Activated naive CD4-positive, alpha-beta T cell treated with anti-CD3 and anti-CD28 coated beads, Interleukin-2, amount 10 ng/mL, durations not matched to agents 7 days and 5 days (primary cell): ENCODE measurements around the gene HDHD5.
"Not testable (repeated sequence)": the region's sequence is repeated elsewhere in the genome, so short reads cannot be mapped to it uniquely, and the experiment has no call there.

Experiments
- CTCF ChIA-PET: fragments of 350-600 bp; sonication (Branson Sonifier 250); formaldehyde crosslinking; loops from one replicate; lab custom pipeline; 2021; ENCODE audit warnings: antibody characterized with exemption; lab: Charles Lee
- DNase-seq: peaks from one replicate; pipeline ENCODE4 v3.0.0-alpha.2; 2020
- H3K27ac Mint-ChIP-seq: one replicate; pipeline ENCODE4 v1.8.0; 2021; ENCODE audit warnings: mild to moderate bottlenecking, moderate library complexity, mixed read lengths
- H3K27me3 Mint-ChIP-seq: one replicate; pipeline ENCODE4 v1.8.0; 2021; ENCODE audit warnings: mild to moderate bottlenecking, mixed read lengths
- H3K36me3 Mint-ChIP-seq: one replicate; pipeline ENCODE4 v1.8.0; 2021; ENCODE audit warnings: mixed read lengths
- H3K4me1 Mint-ChIP-seq: one replicate; pipeline ENCODE4 v1.8.0; 2021; ENCODE audit warnings: mixed read lengths
- H3K4me3 Mint-ChIP-seq: one replicate; pipeline ENCODE4 v1.8.0; 2021; ENCODE audit warnings: mild to moderate bottlenecking, moderate library complexity, mixed read lengths
- H3K9me3 Mint-ChIP-seq: one replicate; pipeline ENCODE4 v1.8.0; 2021; ENCODE audit warnings: mixed read lengths

Gene HDHD5

DNA sequence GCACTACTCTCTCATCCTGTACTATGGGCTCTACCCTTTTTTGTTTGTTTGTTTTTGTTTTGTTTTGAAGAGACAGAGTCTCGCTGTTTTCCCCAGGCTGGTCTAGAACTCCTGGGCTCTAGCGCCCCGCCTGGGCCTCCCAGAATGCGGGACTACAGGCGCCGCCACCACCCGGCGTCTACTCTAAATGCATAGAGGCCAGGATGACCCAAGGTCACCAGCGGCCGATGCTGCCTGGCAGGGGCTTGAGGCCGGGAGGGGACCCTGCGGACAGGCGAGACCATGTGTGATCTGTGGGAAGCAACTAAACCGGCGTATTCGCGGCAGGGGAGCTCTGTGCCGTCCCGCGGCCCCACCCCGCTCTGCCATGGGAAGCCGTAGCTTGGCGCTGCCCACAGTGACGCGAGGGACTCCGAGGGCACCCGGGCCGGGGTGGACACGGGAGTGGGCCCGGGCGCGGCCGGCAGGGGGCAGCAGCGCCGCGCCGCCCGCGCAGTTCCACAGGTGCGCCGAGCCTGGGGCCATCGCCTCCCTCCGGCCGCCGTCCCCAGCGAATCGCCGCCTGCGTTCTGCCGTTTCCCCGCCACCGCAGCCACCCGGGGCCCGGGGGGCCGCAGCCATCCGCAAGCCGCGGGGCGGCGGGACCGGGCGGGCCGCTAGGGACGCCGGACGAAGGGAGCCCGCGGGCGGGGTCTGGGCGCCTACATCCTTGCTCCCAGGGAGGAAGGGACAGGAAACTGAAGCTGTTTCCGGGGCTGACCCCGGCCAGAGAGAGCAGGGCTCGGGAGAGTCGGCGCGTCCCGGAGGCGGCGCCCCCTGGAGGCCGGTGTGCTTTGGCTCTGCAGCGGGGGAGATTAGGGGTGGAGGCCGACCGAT lies 12.3 kb upstream of the HDHD5 start:
- no peaks in the 10 kb centered on the region for H3K36me3 Mint-ChIP-seq
- CTCF ChIA-PET = interaction anchor here (0.7 to 3.7 kb wide), 52 partner anchors 9 to 570 kb away, joined by 3 to 68 read pairs (median 4); partner anchors contain the start of gene ADA2
- peak overlapping the region; percentile 65 for H3K27ac Mint-ChIP-seq
- peak overlapping the region; percentile 81 for H3K4me3 Mint-ChIP-seq
- H3K9me3 Mint-ChIP-seq = no peaks in the 10 kb centered on the region
- peak; percentile 84 for DNase-seq
- H3K27me3 Mint-ChIP-seq = peaks cover 40% of the 10 kb centered on the region
- H3K4me1 Mint-ChIP-seq = peaks cover 11% of the 10 kb centered on the region

DNA sequence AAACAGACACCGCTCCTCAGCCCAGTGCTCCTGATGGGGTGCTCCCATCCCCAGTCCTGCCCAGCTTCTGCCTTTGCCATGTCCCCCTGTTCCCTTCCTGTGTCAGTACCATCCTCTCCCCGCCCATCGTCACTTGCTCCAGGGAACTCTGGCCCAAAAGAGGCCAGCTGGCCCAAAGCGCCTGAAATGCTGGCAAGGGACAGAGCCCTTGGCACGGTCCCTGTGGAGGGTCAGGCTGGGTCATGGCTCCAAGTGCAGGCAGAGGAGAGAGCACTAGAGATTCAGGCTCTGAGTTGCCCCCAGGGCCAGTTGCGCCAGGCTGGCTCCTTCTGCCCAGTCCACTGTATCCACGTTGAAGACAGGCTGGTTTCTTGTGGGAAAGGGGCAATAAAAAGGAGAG lies 8.4 kb upstream of the HDHD5 start:
- Mint-ChIP-seq H3K36me3 (no peaks in the 10 kb centered on the region), H3K4me3 (no peak overlapping the region), H3K4me1 (peaks cover 11% of the 10 kb centered on the region), H3K9me3 (no peaks in the 10 kb centered on the region), H3K27me3 (peaks cover 44% of the 10 kb centered on the region), H3K27ac (no peak overlapping the region)
- CTCF ChIA-PET = interaction anchor here (1.1 to 1.9 kb wide), 2 partner anchors 38 to 93 kb away, joined by 3 to 7 read pairs; no protein-coding TSS in a partner anchor
- no peak for DNase-seq

DNA sequence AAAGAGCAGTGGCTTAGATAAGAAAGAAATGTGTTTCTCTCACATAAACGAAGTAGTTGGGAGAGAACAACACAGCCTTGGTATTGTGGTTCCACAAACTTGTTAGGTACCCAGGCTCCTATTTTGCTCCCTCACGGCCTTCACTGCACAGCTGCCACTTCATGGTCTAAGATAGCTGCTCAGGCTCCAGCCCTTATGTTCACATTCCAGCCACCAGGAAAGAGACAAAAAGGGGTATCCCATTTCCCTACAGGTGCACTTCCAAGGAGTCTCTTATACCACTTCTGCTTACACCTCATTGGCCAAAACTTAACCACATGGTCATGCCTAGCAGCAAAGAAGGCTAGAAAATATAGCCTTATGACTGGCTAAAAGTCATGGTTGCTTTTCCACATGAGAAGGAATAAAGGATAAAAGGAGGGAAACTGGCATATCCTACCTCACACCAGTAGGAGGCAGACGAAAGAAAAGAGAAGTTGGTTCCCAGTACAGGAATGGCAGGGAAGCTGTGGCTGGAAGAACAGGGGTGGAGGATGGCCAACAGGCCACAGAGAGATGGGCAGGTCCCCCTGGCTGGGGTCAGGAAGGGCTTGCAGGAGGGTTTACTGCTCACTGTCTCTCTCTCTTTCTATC lies 5.4 kb upstream of the HDHD5 start:
- no peak overlapping the region for H3K27ac Mint-ChIP-seq
- H3K4me3 Mint-ChIP-seq = no peak overlapping the region
- peaks cover 6% of the 10 kb centered on the region for H3K4me1 Mint-ChIP-seq
- DNase-seq = no peak
- H3K36me3 Mint-ChIP-seq = peaks cover 1% of the 10 kb centered on the region
- CTCF ChIA-PET = interaction anchor here (1.6 kb wide), 1 partner anchor 90 kb away, joined by 4 read pairs; no protein-coding TSS in a partner anchor
- no peaks in the 10 kb centered on the region for H3K9me3 Mint-ChIP-seq
- peaks cover 38% of the 10 kb centered on the region for H3K27me3 Mint-ChIP-seq

DNA sequence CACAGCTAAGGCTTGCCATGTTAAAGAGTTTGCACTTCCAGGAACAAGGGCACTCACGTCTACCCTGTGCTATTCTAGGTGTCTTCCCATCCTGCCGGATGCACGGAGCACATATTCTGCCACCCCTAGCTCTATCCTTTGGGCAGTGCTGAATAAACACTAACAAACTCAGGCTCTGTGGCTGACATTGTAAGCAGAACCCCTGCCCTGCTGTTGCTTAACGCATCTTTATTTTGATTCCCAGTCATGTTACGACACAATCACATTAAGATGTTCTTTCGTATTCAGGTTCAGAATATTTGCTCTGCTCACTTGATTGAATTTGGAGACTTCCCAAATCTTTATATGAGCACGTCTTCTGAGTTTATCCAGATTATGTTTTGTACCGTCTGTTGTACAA lies 3.7 kb upstream of the HDHD5 start:
- CTCF ChIA-PET = interaction anchor here (1.0 to 1.5 kb wide), 3 partner anchors 79 to 339 kb away, joined by 3 read pairs; no protein-coding TSS in a partner anchor
- H3K4me1 Mint-ChIP-seq = peaks cover 13% of the 10 kb centered on the region

DNA sequence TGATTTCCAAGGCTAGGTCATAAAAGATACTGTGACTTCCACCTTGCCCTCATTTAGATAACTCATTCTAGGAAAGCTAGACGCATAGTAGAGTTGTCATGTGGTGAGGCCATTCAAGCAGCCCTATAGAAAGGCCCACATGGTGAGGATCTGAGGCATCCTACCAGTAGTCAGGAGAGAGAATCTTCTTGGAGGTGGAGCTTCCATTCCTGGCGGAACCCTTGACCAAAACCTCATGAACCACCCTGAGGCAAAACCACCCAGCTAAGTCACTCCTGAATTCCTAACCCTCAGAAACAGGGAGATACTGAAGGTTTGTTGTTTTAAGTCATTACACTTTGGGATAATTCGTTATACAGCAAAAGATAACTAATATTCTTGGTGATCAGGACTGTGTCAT lies 2.9 kb upstream of the HDHD5 start:
- no peak overlapping the region for H3K27ac Mint-ChIP-seq
- H3K9me3 Mint-ChIP-seq = no peaks in the 10 kb centered on the region
- peaks cover 14% of the 10 kb centered on the region for H3K27me3 Mint-ChIP-seq
- peaks cover 5% of the 10 kb centered on the region for H3K36me3 Mint-ChIP-seq
- peaks cover 19% of the 10 kb centered on the region for H3K4me1 Mint-ChIP-seq
- no peak for DNase-seq
- no peak overlapping the region for H3K4me3 Mint-ChIP-seq
- CTCF ChIA-PET = interaction anchor here (0.6 to 1.5 kb wide), 2 partner anchors 10 to 79 kb away, joined by 3 to 10 read pairs; no protein-coding TSS in a partner anchor

More for the DNA sequence above, 3.7 kb upstream of the HDHD5 start:
- Mint-ChIP-seq H3K36me3 (peaks cover 2% of the 10 kb centered on the region), H3K9me3 (no peaks in the 10 kb centered on the region), H3K27me3 (peaks cover 20% of the 10 kb centered on the region), H3K27ac (no peak overlapping the region), H3K4me3 (no peak overlapping the region)
- DNase-seq = no peak

DNA sequence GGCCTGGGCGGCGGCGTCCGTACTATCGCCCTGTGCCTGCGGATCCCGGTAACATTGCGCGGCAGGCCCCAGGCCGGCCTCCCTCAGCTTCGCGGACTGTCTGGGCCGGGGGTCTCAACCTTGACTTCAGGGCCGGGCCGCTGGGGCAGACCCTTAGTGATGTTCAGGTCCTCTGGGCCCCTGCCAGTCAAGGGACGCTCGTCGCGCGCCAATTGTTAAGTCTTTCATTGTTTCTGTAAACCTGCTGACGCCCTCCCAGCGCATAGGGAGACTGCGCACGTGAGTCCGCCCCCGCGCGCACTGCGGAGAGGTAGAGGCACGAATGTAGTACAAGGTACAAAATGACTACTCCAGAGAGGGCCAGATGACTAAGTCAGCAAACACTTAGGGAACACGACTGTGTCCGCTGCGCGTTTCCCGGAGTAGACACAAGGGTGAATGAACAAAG lies 451 bp upstream of the HDHD5 start:
- no peaks in the 10 kb centered on the region for H3K9me3 Mint-ChIP-seq
- H3K4me3 Mint-ChIP-seq = peak overlapping the region; percentile 77
- H3K27ac Mint-ChIP-seq = peak overlapping the region; percentile 74
- peaks cover 11% of the 10 kb centered on the region for H3K36me3 Mint-ChIP-seq
- H3K4me1 Mint-ChIP-seq = peaks cover 38% of the 10 kb centered on the region
- peak; percentile 58 for DNase-seq
- CTCF ChIA-PET = interaction anchor here (1.5 kb wide), 1 partner anchor 12 kb away, joined by 7 read pairs; no protein-coding TSS in a partner anchor
- H3K27me3 Mint-ChIP-seq = peaks cover under 1% of the 10 kb centered on the region

DNA sequence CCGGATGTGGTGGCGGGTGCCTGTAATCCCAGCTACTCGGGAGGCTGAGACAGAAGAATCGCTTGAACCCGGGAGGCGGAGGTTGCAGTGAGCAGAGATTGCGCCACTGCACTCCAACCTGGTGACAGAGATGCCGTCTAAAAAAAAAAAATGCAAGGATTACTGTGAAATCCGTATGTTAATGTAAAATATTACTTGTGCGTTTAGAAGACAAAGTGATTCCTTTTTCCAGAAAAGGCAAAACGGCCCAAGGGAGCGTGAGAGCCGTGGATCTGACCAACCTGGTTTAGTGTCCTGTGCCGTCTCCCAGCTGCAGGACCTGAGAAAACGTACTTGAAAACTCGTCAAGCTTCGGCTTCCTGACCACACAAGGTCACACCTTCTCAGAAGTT lies 905 bp downstream of the HDHD5 start:
- Mint-ChIP-seq H3K27me3 (no peaks in the 10 kb centered on the region), H3K4me3 (peak overlapping the region; percentile 77), H3K36me3 (peaks cover 11% of the 10 kb centered on the region), H3K27ac (peak overlapping the region; percentile 84), H3K9me3 (no peaks in the 10 kb centered on the region), H3K4me1 (peaks cover 39% of the 10 kb centered on the region)
- DNase-seq = no peak
- CTCF ChIA-PET = interaction anchor here (0.6 to 1.2 kb wide), 3 partner anchors 13 to 106 kb away, joined by 3 to 4 read pairs (median 3); no protein-coding TSS in a partner anchor

DNA sequence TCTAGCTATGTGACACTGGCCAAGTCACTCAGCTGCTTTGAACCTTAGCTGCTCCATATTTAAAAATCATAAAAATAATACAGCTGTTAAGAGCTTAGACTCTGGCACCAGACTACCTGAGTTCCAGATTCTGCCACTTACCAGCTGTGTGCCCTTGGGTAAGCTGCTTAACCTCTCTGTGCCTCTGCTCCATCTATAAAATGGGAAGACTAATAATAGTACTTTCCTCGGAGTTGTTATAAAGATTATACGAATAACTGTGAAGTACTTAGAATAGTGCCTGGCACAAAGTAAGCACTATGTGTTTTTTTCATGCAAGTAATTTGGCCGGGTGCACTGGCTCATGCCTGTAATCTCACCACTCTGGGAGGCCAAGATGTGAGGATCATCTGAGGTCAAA lies 1.4 kb downstream of the HDHD5 start:
- no peak for DNase-seq
- CTCF ChIA-PET = interaction anchor here (0.7 to 1.6 kb wide), 3 partner anchors 14 to 51 kb away, joined by 3 to 4 read pairs (median 3); no protein-coding TSS in a partner anchor
- H3K9me3 Mint-ChIP-seq = no peaks in the 10 kb centered on the region
- peak overlapping the region; percentile 77 for H3K4me3 Mint-ChIP-seq
- no peak overlapping the region for H3K27ac Mint-ChIP-seq
- peaks cover 39% of the 10 kb centered on the region for H3K4me1 Mint-ChIP-seq
- peaks cover 11% of the 10 kb centered on the region for H3K36me3 Mint-ChIP-seq
- no peaks in the 10 kb centered on the region for H3K27me3 Mint-ChIP-seq

DNA sequence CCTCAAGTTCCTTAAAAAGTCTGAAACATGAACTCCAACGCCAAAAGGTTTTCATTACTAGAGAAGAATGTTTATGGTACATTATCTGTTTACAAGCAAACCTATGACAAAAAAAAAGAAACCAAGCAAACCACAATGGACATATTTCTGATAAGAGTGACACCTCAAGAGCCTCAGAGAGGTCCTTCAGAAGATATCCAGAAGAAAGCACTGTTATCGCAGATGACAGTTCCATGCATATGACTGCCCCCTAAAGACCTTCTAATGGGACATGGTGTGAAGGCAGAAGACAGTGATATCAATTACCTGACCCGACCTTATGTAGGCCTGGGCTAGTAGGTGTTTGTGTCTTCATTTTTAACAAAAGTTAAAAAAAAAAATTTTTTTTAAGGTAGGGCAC lies 3.1 kb downstream of the HDHD5 start:
- no peaks in the 10 kb centered on the region for H3K27me3 Mint-ChIP-seq
- peaks cover 46% of the 10 kb centered on the region for H3K4me1 Mint-ChIP-seq
- no peak overlapping the region for H3K27ac Mint-ChIP-seq
- H3K36me3 Mint-ChIP-seq = peaks cover 16% of the 10 kb centered on the region
- no peak for DNase-seq
- H3K4me3 Mint-ChIP-seq = no peak overlapping the region
- CTCF ChIA-PET = no interaction called here
- H3K9me3 Mint-ChIP-seq = no peaks in the 10 kb centered on the region

DNA sequence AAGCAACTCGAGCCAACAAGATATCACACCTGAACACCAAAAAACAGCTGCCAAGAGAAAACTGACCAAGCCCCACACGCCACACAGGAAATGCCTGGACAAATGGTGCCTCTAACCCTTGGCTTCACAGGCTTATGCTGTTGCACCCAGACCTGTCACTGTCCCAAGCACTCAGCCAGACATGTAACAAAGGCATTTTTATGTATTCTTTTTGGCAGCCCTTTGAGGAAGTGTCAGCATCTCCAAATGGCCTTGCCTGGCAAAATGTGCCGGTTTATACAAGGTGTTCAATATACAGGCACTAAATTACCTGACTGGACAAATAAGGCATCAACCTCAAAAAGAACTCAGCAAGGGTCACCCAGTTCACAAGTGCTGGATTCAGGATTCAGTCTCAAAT lies 6.1 kb downstream of the HDHD5 start:
- CTCF ChIA-PET = no interaction called here
- H3K4me3 Mint-ChIP-seq = no peak overlapping the region

DNA sequence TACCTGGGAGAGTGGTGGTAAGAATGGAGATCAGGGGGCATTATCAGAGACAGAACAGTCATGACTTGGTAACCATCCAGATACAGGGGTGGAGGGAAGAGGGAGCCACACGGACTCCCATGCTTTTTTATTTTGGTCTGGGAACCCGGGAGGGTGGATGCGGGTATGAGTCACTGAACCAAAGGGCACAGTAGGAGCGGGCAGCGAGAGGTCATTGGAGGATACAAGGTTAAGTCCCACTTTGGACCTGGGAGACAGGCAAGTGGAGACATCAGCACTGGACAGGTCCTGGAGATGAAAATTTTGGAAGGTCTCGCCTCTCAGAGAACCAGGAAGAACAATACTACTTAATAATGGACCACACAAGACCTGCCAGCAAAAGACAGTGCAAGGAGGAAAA lies 6.7 kb downstream of the HDHD5 start:
- CTCF ChIA-PET = no interaction called here
- DNase-seq = no peak
- Mint-ChIP-seq H3K36me3 (peaks cover 24% of the 10 kb centered on the region), H3K4me1 (peaks cover 30% of the 10 kb centered on the region), H3K9me3 (no peaks in the 10 kb centered on the region), H3K4me3 (no peak overlapping the region), H3K27me3 (no peaks in the 10 kb centered on the region), H3K27ac (peak overlapping the region; percentile 13)

More for the DNA sequence above, 6.1 kb downstream of the HDHD5 start:
- Mint-ChIP-seq H3K36me3 (peaks cover 22% of the 10 kb centered on the region), H3K4me1 (peaks cover 36% of the 10 kb centered on the region), H3K27ac (no peak overlapping the region), H3K27me3 (no peaks in the 10 kb centered on the region), H3K9me3 (no peaks in the 10 kb centered on the region)
- no peak for DNase-seq

DNA sequence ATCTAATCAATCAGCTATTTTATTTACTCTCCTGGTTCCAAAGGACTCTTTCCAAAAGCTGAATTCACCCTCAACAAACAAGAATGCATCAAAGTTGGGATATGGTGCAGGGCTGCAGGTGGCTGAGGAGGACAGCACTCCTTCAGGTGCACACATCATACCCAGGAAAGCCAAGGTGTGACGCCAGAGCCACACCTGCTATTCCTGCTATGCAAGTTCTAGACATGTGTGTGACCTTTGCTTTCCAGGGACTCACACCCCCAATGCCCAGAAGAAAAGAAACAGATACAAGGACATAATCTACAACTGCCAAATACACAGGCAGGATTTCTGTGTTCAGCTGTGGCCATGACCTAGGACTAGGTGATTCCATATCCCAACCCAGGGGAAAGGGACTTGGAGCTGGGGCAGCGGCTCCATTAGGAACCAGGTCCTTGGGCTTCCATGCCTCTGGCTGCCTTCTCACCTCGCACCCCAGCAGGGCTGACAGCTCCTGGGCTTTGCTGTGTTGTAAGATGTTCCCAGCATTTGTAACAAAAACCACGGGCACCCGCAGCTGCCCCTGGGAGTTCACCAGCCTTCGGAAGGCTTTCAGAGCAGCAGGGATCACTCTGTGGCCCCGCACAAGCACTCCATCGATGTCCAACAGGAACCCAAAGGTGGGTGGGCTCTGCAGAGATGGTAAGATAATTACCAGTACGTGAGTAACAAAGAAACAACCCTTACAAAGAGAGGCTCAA lies 9.8 kb downstream of the HDHD5 start:
- Mint-ChIP-seq H3K4me1 (peaks cover 8% of the 10 kb centered on the region), H3K36me3 (peaks cover 17% of the 10 kb centered on the region), H3K9me3 (no peaks in the 10 kb centered on the region), H3K27me3 (no peaks in the 10 kb centered on the region), H3K4me3 (no peak overlapping the region), H3K27ac (peak overlapping the region; percentile 12)
- CTCF ChIA-PET = interaction anchor here (2.2 kb wide), 1 partner anchor 23 kb away, joined by 9 read pairs; no protein-coding TSS in a partner anchor
- no peak for DNase-seq

DNA sequence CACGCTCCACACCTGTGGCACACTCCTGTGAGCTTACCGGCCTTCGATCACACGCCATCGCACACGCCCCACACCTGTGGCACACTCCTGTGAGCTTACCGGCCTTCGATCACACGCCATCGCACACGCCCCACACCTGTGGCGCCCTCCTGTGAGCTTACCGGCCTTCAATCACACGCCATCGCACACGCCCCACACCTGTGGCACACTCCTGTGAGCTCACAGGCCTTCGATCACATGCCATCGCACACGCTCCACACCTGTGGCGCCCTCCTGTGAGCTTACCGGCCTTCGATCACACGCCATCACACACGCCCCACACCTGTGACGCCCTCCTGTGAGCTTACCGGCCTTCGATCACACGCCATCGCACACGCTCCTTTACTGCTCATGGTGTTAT lies 11.6 kb downstream of the HDHD5 start:
- CTCF ChIA-PET, H3K4me3 Mint-ChIP-seq, H3K27ac Mint-ChIP-seq: not testable (repeated sequence)

More for the DNA sequence above, 11.6 kb downstream of the HDHD5 start:
- H3K36me3 Mint-ChIP-seq = peaks cover 25% of the 10 kb centered on the region
- H3K9me3 Mint-ChIP-seq, DNase-seq, H3K4me1 Mint-ChIP-seq, H3K27me3 Mint-ChIP-seq: not testable (repeated sequence)
